H1 (cell line): Measurements from ENCODE around the gene ELP4. TPM values are rescaled to one million over a fixed set of nuclear protein-coding genes. Genes with fewer than 3 reads are reported as not detected.

ENCODE experiments used
- CTCF ChIA-PET: fragments of 300-600 bp; sonication (Branson Sonifier 250); formaldehyde crosslinking; loops from one replicate; lab custom pipeline; 2021; ENCODE audit not compliant: partially characterized antibody; lab: Charles Lee
- POLR2A ChIA-PET: fragments of 300-600 bp; sonication (Branson Sonifier 250); formaldehyde crosslinking; loops from one replicate; lab custom pipeline; 2021; ENCODE audit warnings: inconsistent platforms; ENCODE audit not compliant: partially characterized antibody; lab: Charles Lee
- DNase-seq, 2 experiments: peaks; one replicate each; pipeline versions ENCODE4 v3.0.0 to v3.0.0-alpha.2; 2010 to 2022; ENCODE audit warnings: low spot score in 2 of 2, low read depth in 1 of 2, mixed read lengths in 1 of 2
- FAIRE-seq: peaks from 2 replicates; lab custom pipeline; 2011; peaks lifted over from hg19 to GRCh38; lab: Jason Lieb, UNC
- H2AFZ ChIP-seq: 2 replicates; pipeline ENCODE4 v1.8.1; 2012; ENCODE audit warnings: low read length, inconsistent platforms
- H2AK5ac ChIP-seq: 2 replicates; pipeline ENCODE4 v1.6.1; 2013; ENCODE audit warnings: low read depth, low read length
- H2BK120ac ChIP-seq: replicated peaks from 2 replicates; pipeline ENCODE3; 2013; ENCODE audit warnings: low read depth, low read length, inconsistent platforms
- H2BK12ac ChIP-seq: 2 replicates; pipeline ENCODE4 v1.6.1; 2013; ENCODE audit warnings: low read depth, low read length
- H2BK15ac ChIP-seq: 2 replicates; pipeline ENCODE4 v1.6.1; 2013; ENCODE audit warnings: low read length
- H2BK20ac ChIP-seq: 2 replicates; pipeline ENCODE4 v1.6.1; 2013; ENCODE audit warnings: low read length
- H2BK5ac ChIP-seq: 2 replicates; pipeline ENCODE4 v1.6.1; 2013; ENCODE audit warnings: low read depth, low read length
- H3K14ac ChIP-seq: 2 replicates; pipeline ENCODE4 v1.6.1; 2013; ENCODE audit warnings: inconsistent platforms; ENCODE audit not compliant: insufficient read length
- H3K18ac ChIP-seq: 2 replicates; pipeline ENCODE4 v1.6.1; 2013; ENCODE audit warnings: low read length; ENCODE audit errors: extremely low read depth
- H3K23ac ChIP-seq: 2 replicates; pipeline ENCODE4 v1.6.1; 2013; ENCODE audit warnings: inconsistent platforms; ENCODE audit not compliant: insufficient read length
- H3K23me2 ChIP-seq: 2 replicates; pipeline ENCODE4 v1.6.1; 2013; ENCODE audit warnings: low read depth, low read length
- H3K27ac ChIP-seq: 2 replicates; pipeline ENCODE4 v1.6.1; 2011; ENCODE audit warnings: low read depth, low read length, inconsistent platforms
- H3K27me3 ChIP-seq, 4 experiments: replicated peaks in 1 of 4; 1 replicate in 1 of 4; 2 replicates in 3 of 4; pipeline versions ENCODE4 v1.6.1 to v1.8.1; 2011 to 2013; ENCODE audit warnings: low read length in 3 of 4, mild to moderate bottlenecking in 3 of 4, inconsistent platforms in 2 of 4, mixed read lengths in 2 of 4, moderate library complexity in 1 of 4; ENCODE audit not compliant: control insufficient read depth in 3 of 4, insufficient read depth in 3 of 4; ENCODE audit errors: extremely low read depth in 1 of 4
- H3K36me3 ChIP-seq, 4 experiments: 2 replicates each; pipeline versions ENCODE4 v1.6.1 to v1.8.1; 2011 to 2013; ENCODE audit warnings: mild to moderate bottlenecking in 4 of 4, low read length in 3 of 4, moderate library complexity in 2 of 4, control low read depth in 1 of 4, inconsistent platforms in 1 of 4; ENCODE audit not compliant: insufficient read depth in 4 of 4, control insufficient read depth in 2 of 4
- H3K4ac ChIP-seq: replicated peaks from 2 replicates; pipeline ENCODE3; 2013; ENCODE audit warnings: low read length, low read depth, mixed read lengths, inconsistent platforms; ENCODE audit not compliant: insufficient read length
- H3K4me1 ChIP-seq, 4 experiments: replicated peaks in 1 of 4; 1 replicate in 1 of 4; 2 replicates in 3 of 4; pipeline versions ENCODE4 v1.6.1 to v1.8.1; 2011 to 2013; ENCODE audit warnings: low read length in 3 of 4, inconsistent platforms in 2 of 4, mixed read lengths in 1 of 4; ENCODE audit not compliant: insufficient read depth in 4 of 4, control insufficient read depth in 3 of 4
- H3K4me2 ChIP-seq, 2 experiments: 2 replicates each; pipeline versions ENCODE4 v1.6.1 to v1.8.1; 2011 to 2013; ENCODE audit warnings: low read depth in 2 of 2, low read length in 2 of 2, control low read depth in 1 of 2, inconsistent platforms in 1 of 2, mild to moderate bottlenecking in 1 of 2; ENCODE audit not compliant: insufficient read depth in 1 of 2
- H3K4me3 ChIP-seq, 4 experiments: fragments of 200-600, 300-600 bp in 1 of 4; sonication (generic), shearing (Covaris generic), sonication (Bioruptor Twin) in 1 of 4; 2 replicates each; pipeline versions ENCODE4 v1.5.1 to v1.8.1; 2011 to 2016; ENCODE audit warnings: low read length in 4 of 4, low read depth in 3 of 4, control low read depth in 2 of 4, inconsistent platforms in 2 of 4, mild to moderate bottlenecking in 2 of 4, mixed read lengths in 1 of 4, moderate library complexity in 1 of 4; ENCODE audit not compliant: insufficient read depth in 2 of 4; ENCODE audit errors: extremely low read depth in 1 of 4
- H3K56ac ChIP-seq: replicated peaks from 2 replicates; pipeline ENCODE3; 2013; ENCODE audit warnings: low read depth, mild to moderate bottlenecking, mixed read lengths, low read length, inconsistent platforms; ENCODE audit not compliant: insufficient read length
- H3K79me1 ChIP-seq: 2 replicates; pipeline ENCODE4 v1.6.1; 2013; ENCODE audit warnings: low read depth, low read length, control low read depth
- H3K79me2 ChIP-seq, 2 experiments: 2 replicates each; pipeline versions ENCODE4 v1.6.1 to v1.8.1; 2012 to 2013; ENCODE audit warnings: low read length in 2 of 2, mild to moderate bottlenecking in 2 of 2, inconsistent platforms in 1 of 2; ENCODE audit not compliant: insufficient read depth in 2 of 2, control insufficient read depth in 1 of 2
- H3K9ac ChIP-seq, 4 experiments: replicated peaks in 1 of 4; 1 replicate in 1 of 4; 2 replicates in 3 of 4; pipeline versions ENCODE4 v1.6.1 to v1.8.1; 2011 to 2013; ENCODE audit warnings: low read depth in 3 of 4, low read length in 3 of 4, control low read depth in 2 of 4, mild to moderate bottlenecking in 2 of 4, moderate library complexity in 2 of 4, inconsistent platforms in 1 of 4; ENCODE audit errors: extremely low read depth in 1 of 4
- H3K9me3 ChIP-seq, 2 experiments: 2 replicates each; pipeline versions ENCODE4 v1.6.1 to v1.8.1; 2012 to 2013; ENCODE audit warnings: mild to moderate bottlenecking in 2 of 2, moderate library complexity in 2 of 2, control low read depth in 1 of 2, inconsistent platforms in 1 of 2, low read depth in 1 of 2, low read length in 1 of 2, mixed read lengths in 1 of 2; ENCODE audit not compliant: insufficient read depth in 2 of 2
- H4K20me1 ChIP-seq, 2 experiments: replicated peaks in 1 of 2; 2 replicates each; pipeline versions ENCODE3 to v1.8.1; 2011 to 2013; ENCODE audit warnings: inconsistent platforms in 2 of 2, low read length in 2 of 2, mild to moderate bottlenecking in 1 of 2; ENCODE audit not compliant: insufficient read depth in 2 of 2, control insufficient read depth in 1 of 2
- H4K5ac ChIP-seq: 2 replicates; pipeline ENCODE4 v1.6.1; 2013; ENCODE audit warnings: low read length, low read depth, mixed read lengths, inconsistent platforms; ENCODE audit not compliant: insufficient read length
- H4K8ac ChIP-seq: 2 replicates; pipeline ENCODE4 v1.8.0; 2013; ENCODE audit warnings: mild to moderate bottlenecking, moderate library complexity, low read length, inconsistent platforms; ENCODE audit not compliant: insufficient read depth; ENCODE audit errors: extremely low read depth
- H4K91ac ChIP-seq: replicated peaks from 2 replicates; pipeline ENCODE3; 2013; ENCODE audit warnings: low read length, mixed read lengths, inconsistent platforms; ENCODE audit not compliant: insufficient read length
- EP300 ChIP-seq, 2 experiments: IDR thresholded peaks; 1 replicate in 1 of 2; 2 replicates in 1 of 2; pipeline ENCODE4 v1.6.1; 2011 to 2012; ENCODE audit warnings: low read depth in 2 of 2, low read length in 2 of 2, mild to moderate bottlenecking in 2 of 2, borderline replicate concordance in 1 of 2, inconsistent platforms in 1 of 2, moderate library complexity in 1 of 2
- MAFK ChIP-seq: IDR thresholded peaks from 2 replicates; pipeline ENCODE4 v1.6.1; 2012; ENCODE audit warnings: low read depth, mild to moderate bottlenecking, improper control_type of control experiment, low read length
- POLR2AphosphoS5 ChIP-seq: IDR thresholded peaks from 2 replicates; pipeline ENCODE4 v1.6.1; 2011; ENCODE audit warnings: low read depth, low read length
- SP2 ChIP-seq: IDR thresholded peaks from 2 replicates; pipeline ENCODE4 v1.6.1; 2012; ENCODE audit warnings: mild to moderate bottlenecking, low read length, inconsistent platforms
- WGBS, 2 experiments: shearing (Covaris generic) in 1 of 2; methylation state at CpG; one replicate each; pipeline versions ENCODE4 v1.1.6 to v1.1.7; 2013 to 2015; ENCODE audit warnings: low lambda C conversion rate in 2 of 2, mixed read lengths in 2 of 2, inconsistent platforms in 1 of 2, low coverage in 1 of 2, missing lambda C conversion rate in 1 of 2; ENCODE audit not compliant: insufficient replicate concordance in 2 of 2, insufficient coverage in 1 of 2, insufficient read length in 1 of 2; ENCODE audit errors: extremely low coverage in 1 of 2, missing lambda C conversion rate in 1 of 2; 5-methylcytosine and 5-hydroxymethylcytosine counted together
- polyA plus RNA-seq, 7 experiments: library from polyadenylated mRNA; depleted of rRNA in 3 of 7; stranded (reverse) in 5 of 7; unstranded in 2 of 7; fragments of >200 nt in 5 of 7; fragments of 200-250 nt in 2 of 7; gene quantifications; 1 replicate in 5 of 7; 2 replicates in 1 of 7; 4 replicates in 1 of 7; pipeline versions ENCODE4 v1.2.1 to v1.2.3, GENCODE V29; 2011 to 2013; ENCODE audit warnings: missing spikeins in 2 of 7, mixed read lengths in 2 of 7
- total RNA-seq: library from RNA; stranded (reverse); fragmentation: NEBNext Ultra II Directional; extraction: Animal tissue kit (Norgen Biotek cat#: 25700); gene quantifications from 2 replicates; pipeline ENCODE4 v1.2.1, GENCODE V29; 2021

Gene ELP4
- total and polyA plus RNA-seq, 2 of the 8 experiments (the other 6 are each of a cell fraction or from before 2014, with no cell fraction given), result 14.0 to 18.6 TPM

- no peak for FAIRE-seq
Measured at GRCh38 chr11:31714840-31715239, 205.3 kb downstream of the ELP4 start.

More at GRCh38 chr11:31714840-31715239, 205.3 kb downstream of the ELP4 start:
- no peaks in the 10 kb centered on the region for H3K27me3 ChIP-seq
- H2AK5ac ChIP-seq, result no peak overlapping the region
- TF ChIP-seq EP300 (IDR thresholded peaks at IDR 0.05; ENCODE audit: borderline replicate concordance in 1 of 2, low read depth in 2 of 2, low read length in 2 of 2) (no peak), SP2 (no peak), MAFK (no peak), POLR2AphosphoS5 (no peak)
- TF ChIP-seq, all 59 proteins: peak for 0
- no peak overlapping the region for H3K14ac ChIP-seq
- no peak overlapping the region for H2BK5ac ChIP-seq
- H3K4me2 ChIP-seq, result no peak overlapping the region
- H3K9me3 ChIP-seq, result no peaks in the 10 kb centered on the region
- no peak overlapping the region for H4K8ac ChIP-seq
- peaks cover 0 to 5% (median 2%) of the 10 kb centered on the region in 4 experiments; a peak in 2 of 7 replicates for H3K4me1 ChIP-seq
- no peak for DNase-seq
- H3K56ac ChIP-seq, result no peak overlapping the region
- no peak overlapping the region for H4K91ac ChIP-seq
- CTCF ChIA-PET, result interaction anchor here (1.1 kb wide), 1 partner anchor 10 kb away, joined by 3 read pairs; no protein-coding TSS in a partner anchor
- no peaks in the 10 kb centered on the region for H3K79me1 ChIP-seq
- H4K5ac ChIP-seq, result no peak overlapping the region
- no peak overlapping the region for H3K23ac ChIP-seq
- no peak overlapping the region for H3K18ac ChIP-seq
- H3K36me3 ChIP-seq, result no peaks in the 10 kb centered on the region
- no peak overlapping the region for H2BK20ac ChIP-seq
- no peaks in the 10 kb centered on the region for H4K20me1 ChIP-seq
- no peak overlapping the region for H2BK12ac ChIP-seq
- no peak overlapping the region for H2AFZ ChIP-seq
- no peak overlapping the region for H3K4ac ChIP-seq
- H3K79me2 ChIP-seq, result no peaks in the 10 kb centered on the region
- H3K4me3 ChIP-seq, result no peak overlapping the region
- H2BK120ac ChIP-seq, result no peak overlapping the region
- WGBS, 2 experiments, result 90% methylated on average over 3 of the region's 3 CpGs; no CpG with 5 or more reads in 1 of the 2 experiments
- no peak overlapping the region for H2BK15ac ChIP-seq
- POLR2A ChIA-PET, result no interaction called here
- no peak overlapping the region for H3K9ac ChIP-seq
- no peak overlapping the region for H3K27ac ChIP-seq
- no peaks in the 10 kb centered on the region for H3K23me2 ChIP-seq
